PC-9 (cell line): Measurements from ENCODE around the gene STK10.

ENCODE experiments used
- CTCF ChIP-seq: fragments of 200-600 bp; sonication (generic); conservative IDR thresholded peaks from 2 replicates; pipeline ENCODE4 v1.6.1; 2017; ENCODE audit warnings: mixed run types, antibody characterized with exemption, mild to moderate bottlenecking, moderate library complexity
- EZH2 ChIP-seq: fragments of 200-600 bp; sonication (generic); IDR thresholded peaks from 2 replicates; pipeline ENCODE4 v1.8.0; 2017; ENCODE audit warnings: antibody characterized with exemption, low read depth

GRCh38 chr5:172098883-172099282, 89.1 kb downstream of the STK10 start:
- no peak for TF ChIP-seq CTCF
- no peak for TF ChIP-seq EZH2
